GM12801 (cell line): ENCODE data around the gene IQSEC3.

ENCODE experiments used
- CTCF ChIP-seq: IDR thresholded peaks from one replicate; pipeline ENCODE4 v1.5.1; 2011; ENCODE audit warnings: control low read depth; ENCODE audit not compliant: insufficient read length; ENCODE audit errors: extremely low read depth

Gene IQSEC3

GRCh38 chr12:121647-122046, 55.1 kb downstream of the IQSEC3 start:
- no peak for TF ChIP-seq CTCF

GRCh38 chr12:125075-125474, 58.5 kb downstream of the IQSEC3 start:
- no peak for TF ChIP-seq CTCF

- TF ChIP-seq CTCF = no peak
Observed at GRCh38 chr12:125566-125965, 59.0 kb downstream of the IQSEC3 start.

GRCh38 chr12:128079-128478, 61.5 kb downstream of the IQSEC3 start:
- no peak for TF ChIP-seq CTCF

- no peak for TF ChIP-seq CTCF
Observed at GRCh38 chr12:129001-129400, 62.4 kb downstream of the IQSEC3 start.

GRCh38 chr12:130519-130918, 64.0 kb downstream of the IQSEC3 start:
- TF ChIP-seq CTCF = no peak

- TF ChIP-seq CTCF = no peak
Observed at GRCh38 chr12:131008-131407, 64.4 kb downstream of the IQSEC3 start.
